HG03060 (cell line): ENCODE data around the gene SLC9B2.
A peak's percentile ranks its signal among the peaks of the same experiment; 100 is the strongest.

ENCODE experiments used
- ATAC-seq: cut with Tn5 transposase; IDR thresholded peaks from one replicate; pipeline ENCODE4 v1.9.1; 2021; ENCODE audit warnings: low read depth, moderate number of reproducible peaks; ENCODE audit not compliant: unreplicated experiment

Gene SLC9B2, protein sequence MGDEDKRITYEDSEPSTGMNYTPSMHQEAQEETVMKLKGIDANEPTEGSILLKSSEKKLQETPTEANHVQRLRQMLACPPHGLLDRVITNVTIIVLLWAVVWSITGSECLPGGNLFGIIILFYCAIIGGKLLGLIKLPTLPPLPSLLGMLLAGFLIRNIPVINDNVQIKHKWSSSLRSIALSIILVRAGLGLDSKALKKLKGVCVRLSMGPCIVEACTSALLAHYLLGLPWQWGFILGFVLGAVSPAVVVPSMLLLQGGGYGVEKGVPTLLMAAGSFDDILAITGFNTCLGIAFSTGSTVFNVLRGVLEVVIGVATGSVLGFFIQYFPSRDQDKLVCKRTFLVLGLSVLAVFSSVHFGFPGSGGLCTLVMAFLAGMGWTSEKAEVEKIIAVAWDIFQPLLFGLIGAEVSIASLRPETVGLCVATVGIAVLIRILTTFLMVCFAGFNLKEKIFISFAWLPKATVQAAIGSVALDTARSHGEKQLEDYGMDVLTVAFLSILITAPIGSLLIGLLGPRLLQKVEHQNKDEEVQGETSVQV

DNA sequence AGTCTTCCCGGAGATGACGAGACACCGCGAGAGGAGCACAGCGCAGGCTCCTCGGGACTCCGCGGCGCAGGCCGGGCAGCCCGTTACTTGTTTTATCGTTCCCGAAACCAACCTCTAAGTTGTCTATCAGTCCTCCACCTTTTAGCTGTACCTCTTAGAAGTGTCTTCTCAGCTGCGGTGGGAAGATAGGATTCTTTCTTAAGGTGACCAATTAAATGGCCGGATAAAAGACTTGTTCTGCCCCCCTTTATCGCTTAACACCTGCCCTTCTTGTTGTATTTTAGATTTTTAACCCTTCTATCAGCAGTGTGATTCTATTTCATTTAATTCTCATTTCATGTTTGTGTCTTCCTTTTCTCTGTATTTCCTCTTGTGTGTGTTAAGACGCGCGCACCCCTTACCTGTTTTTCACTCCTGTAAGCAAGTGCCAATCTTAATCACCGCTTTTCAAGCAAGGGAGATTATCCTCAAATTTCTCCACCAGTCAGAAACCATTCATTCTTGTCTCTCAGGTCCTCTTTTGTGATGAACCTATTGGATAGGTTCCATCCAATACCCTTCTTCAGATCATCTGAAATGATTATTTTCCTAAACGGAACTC, at the start of gene SLC9B2:
Gene SLC9B2 (minus strand): TSS at position 15 of the 601 bp plus-strand sequence. CDS start 9,211 bp downstream, outside the sequence.
- ATAC-seq: peak; percentile 26

DNA sequence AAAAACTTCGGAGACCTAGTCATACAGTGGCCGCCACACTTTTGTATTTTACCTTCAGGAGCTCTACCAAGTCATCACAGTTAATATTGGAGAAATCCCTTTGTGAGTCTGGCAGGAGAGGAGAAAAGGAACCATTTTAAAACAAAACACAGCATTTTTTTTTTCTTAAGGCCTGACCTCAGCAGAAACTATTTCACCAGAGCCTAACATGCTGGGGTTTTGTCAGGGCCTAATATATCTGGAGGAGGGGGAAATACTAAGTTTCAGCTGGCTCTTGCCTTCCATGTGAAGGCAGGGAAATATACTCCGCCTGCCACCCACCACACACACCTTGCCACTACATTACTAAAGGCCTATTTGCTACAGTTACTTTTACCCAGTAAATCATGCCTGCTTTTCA, 49.6 kb upstream of the SLC9B2 start:
- ATAC-seq: no peak

DNA sequence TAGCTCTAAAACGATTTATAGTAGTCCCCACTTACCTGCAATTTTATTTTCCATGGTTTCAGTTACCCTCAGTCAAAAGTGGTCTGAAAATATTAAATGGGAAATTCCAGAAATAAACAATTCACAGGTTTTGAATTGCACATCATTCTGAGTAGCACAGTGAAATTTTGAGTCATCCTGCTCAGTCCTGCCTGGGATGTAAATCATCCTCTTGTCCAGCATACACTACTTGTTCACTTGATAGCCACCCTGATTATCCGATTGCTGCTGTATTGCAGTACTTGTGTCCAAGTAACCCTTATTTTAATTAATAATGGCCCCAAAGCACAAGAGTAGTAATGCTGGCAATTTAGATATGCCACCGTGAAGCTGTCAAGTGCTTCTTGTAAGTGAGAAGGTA, 46.6 kb upstream of the SLC9B2 start:
- ATAC-seq: no peak

DNA sequence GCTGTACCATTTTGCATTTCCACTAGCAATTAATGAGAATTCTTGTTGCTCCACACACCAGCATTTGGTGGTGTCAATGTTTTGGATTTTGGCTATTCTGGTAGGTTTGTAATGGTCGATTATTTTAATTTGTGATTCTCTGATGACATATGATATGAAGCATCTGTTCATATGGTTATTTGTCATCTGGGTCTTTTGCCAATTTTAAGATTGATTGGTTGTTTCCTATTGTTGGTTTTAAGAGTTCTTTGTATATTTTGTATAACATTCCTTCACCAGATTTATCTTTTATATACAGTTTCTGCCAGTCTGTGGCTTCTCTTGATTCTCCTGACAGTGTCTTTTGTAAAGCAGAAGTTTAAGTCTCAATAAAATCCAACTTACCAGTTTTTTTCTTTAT, 41.6 kb upstream of the SLC9B2 start:
- ATAC-seq: no peak

DNA sequence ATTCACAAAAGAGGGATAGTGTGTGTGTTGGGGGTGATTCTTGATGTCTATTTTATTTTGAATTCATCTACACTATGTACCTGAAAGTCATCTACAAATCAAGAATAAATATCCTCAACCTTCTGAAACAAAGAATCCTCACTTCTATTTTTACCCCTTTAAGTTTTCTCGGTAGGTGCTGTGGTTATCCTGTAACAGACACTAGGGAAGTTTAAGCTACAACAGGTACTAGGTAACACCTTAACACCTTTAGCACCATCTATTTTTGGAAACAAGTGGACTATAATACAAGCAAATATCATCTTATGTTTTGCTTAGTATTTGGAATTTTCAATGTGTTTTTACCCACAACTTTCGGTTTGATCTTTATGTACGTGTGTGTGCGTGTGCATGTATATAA, 35.0 kb upstream of the SLC9B2 start:
- ATAC-seq: no peak

DNA sequence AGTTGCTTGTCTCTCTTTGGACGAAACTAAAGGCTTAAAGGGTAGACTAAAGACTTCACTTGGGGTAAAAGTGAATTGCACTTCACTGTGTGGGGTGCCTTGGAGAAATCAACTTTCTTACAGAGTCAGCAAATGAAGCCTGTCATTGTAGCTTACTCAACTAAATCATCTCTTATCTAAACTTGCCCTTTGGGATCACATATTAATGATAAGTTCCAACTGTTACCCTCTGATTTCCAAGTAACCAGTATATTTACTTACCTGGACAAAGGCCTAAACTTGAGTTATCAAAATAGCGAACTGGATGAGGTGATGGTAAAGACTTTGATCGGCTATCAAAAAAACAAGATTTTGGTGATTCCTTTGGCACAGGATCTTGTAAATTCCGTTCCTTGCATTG, 32.0 kb upstream of the SLC9B2 start:
- no peak for ATAC-seq

DNA sequence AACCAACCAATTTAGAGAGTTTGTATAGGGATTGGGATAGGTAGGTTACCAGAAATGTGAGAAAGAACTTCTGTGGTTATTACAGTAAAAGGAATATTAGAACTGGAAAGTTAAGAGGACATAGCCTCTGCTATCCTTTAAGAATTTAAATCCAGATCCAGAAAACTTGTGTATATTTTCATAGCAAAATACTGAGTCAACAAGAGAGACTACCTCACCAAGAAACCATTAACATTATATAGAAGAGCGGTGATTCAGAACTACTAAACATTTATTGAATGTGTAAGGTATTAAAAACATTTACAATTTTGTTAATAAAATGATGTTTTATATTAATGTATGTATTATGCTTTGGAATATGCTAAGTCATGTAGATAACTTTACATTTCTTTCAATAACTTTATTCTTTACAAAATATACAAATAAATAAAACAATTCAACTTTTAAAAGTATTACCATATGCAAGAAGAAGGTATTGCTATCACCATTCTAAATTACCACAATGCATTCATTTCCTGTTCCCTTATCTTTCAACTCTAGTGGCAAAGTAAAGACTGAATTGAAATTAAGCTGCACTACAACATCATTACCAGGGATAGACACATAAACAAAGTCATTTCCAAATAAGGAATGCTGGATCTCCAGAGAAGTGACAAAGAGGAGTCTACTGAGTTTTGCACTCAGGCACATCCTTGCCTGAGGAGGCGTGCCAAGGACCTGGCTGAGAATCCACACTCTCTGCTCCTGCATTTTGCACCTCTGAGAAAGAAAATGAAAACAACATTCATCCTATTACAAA, 29.2 kb upstream of the SLC9B2 start:
- ATAC-seq: no peak

DNA sequence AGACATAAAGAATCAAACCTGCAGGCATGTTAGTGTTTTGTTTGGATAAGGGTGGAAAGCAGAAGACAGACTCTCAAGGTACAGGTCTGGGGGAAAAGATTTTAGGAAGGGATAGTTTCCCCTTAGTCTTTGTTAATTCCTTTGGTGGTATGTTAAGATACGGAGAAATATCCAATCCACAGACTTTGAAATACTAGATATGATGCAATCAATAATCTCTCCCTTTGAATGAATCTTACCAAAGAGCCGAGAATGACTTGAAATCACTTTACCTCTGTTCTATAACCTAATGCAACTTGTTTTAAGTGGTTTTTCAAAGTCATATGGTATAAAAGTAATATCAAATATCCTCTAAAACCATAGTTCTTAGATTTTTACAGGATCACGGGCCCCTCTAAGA, 28.3 kb upstream of the SLC9B2 start:
- ATAC-seq: no peak

DNA sequence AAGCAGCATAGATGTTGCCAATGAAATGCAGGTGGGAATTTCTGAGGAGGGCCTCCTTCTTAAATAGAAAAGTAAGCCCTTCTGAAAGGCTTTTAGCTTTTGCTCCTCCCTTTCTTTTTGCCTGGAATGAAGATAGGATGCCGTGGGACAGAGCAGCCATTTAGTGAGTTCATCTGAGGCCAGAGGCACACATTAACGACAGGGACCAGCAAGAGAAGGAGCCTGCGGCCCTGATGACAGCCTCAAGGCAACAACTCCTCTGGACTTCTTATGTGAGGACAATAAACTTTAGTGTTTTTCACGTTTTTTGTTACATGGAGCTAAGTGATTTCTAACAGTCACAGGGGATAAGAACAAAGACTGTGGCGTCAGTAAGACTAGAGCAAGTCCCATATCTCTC, 24.1 kb upstream of the SLC9B2 start:
- no peak for ATAC-seq

DNA sequence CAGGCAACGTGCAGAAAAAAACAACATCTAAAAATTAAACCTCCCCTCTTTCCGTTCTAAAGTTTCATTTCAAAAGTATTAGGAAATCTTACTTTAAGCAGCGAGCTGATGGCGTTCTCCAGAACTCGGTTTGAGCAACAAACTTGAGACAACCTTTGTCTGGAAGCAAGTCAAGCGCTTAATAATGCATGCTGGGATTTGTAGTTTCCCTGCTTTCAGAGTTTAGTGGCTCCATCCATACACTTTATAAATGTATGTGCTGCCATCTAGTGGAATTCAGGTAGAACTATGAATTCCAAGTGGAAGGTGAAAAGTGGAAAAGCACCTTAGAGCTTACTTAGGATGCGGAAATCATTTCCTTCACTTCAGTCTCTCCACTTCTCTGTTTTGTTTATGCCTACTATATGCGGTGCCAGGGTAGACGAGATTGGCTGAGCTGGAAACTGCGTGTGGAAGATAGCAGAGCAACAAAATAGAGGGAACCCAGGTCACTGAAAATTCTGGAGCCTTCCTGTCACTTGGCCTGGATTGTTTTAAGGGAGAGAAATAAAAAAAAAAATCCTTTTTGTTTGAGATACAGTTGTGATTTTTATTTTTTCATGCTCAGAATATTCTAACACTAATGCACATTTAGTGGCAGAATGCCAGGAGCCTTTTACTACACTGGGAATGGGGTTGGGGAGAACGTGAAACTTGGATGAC, 23.3 kb upstream of the SLC9B2 start, which contains the start of gene BDH2:
Gene BDH2 (minus strand): TSS at position 144 of the 702 bp plus-strand sequence. CDS start 3,580 bp downstream, outside the sequence.
- peak; percentile 97 for ATAC-seq

DNA sequence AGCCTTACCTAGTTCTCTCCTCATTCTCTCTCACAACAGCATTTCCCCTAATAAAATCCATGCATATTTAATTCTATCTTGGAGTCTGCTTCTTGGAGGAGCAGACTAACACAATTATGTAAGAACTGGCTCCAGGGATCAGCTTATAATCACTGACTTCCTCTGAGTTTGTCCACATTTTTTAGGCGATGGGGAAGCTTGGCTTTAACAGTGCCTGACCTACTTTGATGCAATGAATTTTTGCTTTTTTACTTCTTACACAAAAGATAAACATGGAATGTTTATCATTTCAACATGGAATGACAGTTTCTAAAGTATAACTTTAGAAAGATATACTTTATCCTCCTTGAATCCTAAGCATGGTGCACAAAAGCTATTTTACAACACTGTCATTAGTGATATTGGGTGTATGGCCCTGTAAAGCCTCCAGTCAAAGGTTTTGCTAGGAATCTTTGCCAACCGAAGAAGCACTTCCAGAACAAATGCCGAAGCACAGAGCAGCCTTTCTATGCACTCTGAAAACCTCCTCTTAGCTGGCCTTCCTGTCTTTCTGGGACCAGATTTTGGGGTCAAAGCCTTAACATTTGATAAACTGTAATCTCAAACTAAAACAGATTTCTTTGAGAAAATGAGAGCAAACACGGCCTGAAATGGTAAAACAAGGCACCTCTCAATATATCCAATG, 22.3 kb upstream of the SLC9B2 start:
- no peak for ATAC-seq

DNA sequence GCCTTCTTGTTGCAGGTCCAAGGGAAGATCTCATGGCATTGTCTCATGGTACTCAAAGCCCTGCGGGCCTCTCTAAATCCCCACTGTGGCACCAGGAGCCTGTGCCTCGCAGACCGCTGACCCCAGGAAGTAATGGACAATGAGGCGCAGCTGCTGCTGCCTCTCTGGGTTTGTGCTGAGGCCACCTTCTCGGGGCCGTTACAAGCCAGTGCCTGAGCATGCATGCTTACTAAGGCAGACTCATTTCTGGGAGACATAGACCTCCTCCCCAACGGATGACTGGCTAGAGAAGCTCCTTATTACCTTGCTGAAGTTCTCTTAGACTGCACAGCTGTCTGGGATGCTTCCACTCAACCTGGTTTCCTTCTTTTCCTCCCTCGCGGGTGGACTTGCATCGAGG, 21.8 kb upstream of the SLC9B2 start:
- ATAC-seq: no peak

DNA sequence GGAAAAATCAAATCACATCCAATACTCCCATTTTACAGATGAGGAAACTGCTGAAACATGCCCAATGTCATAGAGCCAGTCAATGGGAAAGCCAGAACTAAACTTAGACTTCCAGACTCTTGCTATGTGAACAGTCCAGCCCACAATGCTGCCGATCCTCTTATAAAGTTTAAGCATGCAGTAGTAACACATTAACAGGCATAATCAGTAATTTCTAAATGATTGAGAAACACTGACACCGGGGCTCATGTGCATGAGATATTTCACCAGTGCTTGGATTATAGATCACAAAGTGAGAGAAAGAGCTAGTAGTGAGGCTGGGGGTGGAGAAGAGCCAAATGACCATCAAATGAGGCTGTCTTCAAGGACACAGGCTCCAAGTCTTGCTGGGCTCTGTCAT, 20.6 kb upstream of the SLC9B2 start:
- no peak for ATAC-seq

DNA sequence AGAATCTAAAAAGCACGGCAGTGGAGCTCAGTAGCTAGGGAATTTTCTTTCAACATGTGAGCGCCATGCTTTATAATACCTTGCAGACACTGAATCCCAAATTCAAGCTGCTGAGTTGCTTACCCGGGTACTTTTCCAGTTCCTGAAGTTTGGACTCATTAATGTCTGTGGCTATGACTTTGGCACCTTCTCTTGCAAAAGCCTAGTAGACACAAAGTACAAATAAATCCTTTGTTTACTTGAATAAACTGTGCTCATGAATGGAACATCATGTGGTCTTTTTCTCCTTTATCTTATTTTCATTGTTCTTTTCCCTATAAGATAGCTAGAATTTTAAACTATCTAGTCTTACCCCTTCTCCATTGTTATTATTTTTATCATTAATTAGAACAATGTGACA, 18.5 kb upstream of the SLC9B2 start:
- ATAC-seq: no peak

DNA sequence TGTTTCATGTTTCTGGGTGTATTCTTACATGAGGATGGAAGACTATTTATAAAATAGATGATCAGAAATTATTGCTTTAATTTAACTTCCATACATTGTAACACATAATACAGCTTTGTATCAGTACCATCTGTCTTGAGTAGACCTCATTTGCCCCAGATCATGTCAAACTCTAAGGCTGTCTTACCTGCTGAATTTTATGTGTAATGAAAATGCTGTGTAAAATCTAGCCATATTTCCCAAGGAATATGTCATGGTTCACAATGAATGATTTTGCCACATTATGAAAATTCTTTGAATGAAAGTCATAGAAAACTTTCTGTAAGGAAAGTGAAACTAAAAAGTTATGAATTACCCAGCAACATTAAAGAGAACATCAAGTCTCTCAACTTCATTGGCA, 15.7 kb upstream of the SLC9B2 start:
- ATAC-seq: no peak

DNA sequence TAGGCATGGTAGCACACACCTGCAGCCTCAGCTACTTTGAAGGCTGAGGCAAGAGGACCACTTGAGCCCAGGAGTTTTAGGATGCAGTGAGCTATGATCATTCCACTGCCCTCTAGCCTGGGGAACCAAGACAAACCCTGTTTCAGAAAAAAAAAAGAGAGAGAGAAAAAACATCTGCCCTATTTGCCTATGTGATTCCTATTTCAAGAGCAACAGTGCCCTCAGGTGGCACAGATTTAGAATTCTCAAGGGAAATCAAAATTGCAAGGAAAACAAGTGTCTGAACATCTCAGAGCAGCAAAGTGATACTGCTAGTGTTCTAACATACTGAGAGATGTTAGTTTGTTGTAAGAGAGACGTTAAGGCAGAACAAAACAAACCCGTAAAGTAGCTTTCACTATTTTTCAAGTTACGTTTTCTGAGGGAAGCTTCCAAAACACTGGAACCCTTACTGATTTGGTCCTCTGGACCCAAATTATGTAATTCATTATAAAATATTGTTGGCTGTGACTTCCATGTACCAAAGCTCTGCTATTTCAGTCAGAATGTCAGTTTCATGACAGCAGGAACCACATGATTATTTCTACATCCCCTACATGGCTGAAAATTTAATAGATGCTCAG, 15.2 kb upstream of the SLC9B2 start:
- peak; percentile 81 for ATAC-seq

DNA sequence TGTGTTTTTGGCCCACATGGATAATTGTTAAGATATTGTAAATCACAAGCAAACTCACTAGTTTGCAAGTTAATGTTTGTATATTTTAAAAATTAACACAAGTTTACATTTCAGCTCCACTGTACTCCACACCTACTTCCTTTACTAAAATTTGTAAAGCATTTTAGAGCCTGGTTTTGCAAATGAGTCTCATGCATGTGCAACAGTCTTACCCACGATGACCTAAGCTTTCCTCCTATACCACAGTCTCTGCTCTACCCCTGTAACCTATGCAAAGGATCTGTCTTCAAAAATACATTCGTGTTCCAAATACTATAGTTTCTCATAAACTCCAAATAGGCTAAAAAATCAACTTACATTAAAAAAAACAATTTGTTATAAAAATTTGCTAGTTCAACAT, 12.9 kb upstream of the SLC9B2 start:
- ATAC-seq: no peak

DNA sequence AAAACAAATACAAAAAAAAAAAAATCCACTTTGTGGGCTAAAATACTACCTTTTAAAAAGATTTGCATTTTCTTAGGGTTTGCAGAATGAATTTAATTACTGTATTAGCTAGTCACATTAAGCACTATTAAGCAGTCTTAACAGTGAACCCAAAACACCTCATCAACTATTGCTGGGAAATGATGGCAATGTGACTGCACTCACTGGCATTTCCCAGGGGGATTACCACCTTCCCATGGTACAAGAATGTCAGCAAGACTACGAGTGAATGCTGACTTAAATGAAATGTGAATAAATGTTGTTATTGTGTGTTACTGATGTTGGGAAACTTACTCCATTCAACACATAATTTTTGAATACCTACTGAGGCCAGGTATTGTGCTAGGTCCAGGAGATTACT, 10.0 kb upstream of the SLC9B2 start:
- no peak for ATAC-seq

DNA sequence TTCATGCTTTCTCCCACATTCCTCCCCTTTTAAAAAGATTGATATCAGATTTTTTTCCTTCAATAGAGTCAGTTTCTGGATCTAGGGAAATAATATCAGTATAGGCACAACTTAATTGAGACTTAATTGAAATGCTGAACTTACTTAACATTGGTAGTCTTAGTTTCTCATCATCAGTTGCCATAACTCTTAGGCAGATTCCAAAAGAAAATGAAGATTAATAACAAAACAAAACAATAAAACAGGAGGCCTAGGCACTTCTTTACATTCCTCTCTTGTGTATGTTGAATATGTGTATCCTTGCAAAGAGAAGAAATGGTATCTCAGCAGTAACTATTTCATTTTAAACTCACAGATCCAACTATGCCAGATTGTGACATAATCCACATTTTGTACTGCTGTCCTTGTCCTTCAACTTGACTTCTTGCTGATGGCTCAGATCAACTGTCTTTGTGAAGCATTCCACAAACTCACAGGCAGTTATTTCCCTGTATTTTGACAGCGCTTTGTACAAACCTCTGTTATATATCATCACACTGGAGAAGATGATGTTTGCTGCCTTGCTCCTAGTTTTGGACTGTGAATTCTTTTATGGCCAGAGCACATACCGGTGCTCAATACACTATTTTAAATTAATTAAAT, 9.1 kb upstream of the SLC9B2 start:
- no peak for ATAC-seq
